ENCODE measurements around the gene PTGES3.

DNA sequence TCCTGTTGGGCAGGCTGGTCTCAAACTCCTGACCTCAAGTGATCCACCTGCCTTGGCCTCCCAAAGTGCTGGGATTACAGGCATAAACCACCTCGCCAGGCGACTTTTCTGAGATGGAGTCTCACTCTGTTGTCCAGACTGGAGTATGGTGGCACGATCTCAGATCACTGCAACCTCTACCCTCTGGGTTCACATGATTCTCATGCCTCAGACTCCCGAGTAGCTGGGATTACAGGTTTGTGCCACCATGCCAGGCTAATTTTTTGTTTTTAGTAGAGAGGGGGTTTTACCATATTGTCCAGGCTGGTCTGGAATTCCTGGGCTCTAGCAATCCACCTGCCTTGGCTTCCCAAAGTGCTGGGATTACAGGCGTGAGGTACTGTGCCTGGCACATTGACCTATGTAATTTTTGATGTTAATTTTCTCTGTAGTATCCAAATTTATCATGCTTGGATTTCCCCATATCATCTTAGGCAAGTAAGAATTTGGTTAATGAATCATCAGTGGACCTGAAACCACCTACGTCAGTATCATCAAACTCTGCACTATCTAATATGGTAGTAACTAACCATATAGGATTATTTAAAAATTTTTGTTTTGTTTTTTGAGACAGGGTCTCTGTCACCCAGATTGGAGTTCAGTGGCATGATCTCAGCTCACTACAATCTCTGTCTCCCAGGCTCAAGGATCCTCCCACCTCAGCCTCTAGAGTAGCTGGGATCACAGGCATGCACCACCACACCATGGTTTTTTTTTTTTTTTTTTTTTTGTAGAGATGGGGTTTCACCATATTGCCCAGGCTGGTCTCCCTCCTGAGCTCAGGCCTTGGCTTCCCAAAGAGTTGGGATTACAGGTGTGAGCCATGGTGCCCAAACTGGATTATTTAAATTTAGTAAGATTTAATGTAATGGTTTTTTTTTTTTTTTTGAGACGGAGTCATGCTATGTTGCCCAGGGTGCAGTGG is 30.4 kb downstream of the PTGES3 start:
- TF ChIP-seq, protein P1, sequence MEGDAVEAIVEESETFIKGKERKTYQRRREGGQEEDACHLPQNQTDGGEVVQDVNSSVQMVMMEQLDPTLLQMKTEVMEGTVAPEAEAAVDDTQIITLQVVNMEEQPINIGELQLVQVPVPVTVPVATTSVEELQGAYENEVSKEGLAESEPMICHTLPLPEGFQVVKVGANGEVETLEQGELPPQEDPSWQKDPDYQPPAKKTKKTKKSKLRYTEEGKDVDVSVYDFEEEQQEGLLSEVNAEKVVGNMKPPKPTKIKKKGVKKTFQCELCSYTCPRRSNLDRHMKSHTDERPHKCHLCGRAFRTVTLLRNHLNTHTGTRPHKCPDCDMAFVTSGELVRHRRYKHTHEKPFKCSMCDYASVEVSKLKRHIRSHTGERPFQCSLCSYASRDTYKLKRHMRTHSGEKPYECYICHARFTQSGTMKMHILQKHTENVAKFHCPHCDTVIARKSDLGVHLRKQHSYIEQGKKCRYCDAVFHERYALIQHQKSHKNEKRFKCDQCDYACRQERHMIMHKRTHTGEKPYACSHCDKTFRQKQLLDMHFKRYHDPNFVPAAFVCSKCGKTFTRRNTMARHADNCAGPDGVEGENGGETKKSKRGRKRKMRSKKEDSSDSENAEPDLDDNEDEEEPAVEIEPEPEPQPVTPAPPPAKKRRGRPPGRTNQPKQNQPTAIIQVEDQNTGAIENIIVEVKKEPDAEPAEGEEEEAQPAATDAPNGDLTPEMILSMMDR (IDR thresholded peaks at IDR 0.05), result no peak
- TF ChIP-seq POLR2A (IDR thresholded peaks at IDR 0.05), result no peak
